Activated CD4-positive, alpha-beta T cell treated with anti-CD3 and anti-CD28 coated beads for 36 hours (primary cell): ENCODE results near the gene ITPA. TPM values are rescaled to one million over a fixed set of nuclear protein-coding genes. Genes with fewer than 3 reads are reported as not detected.

Experiments
- ATAC-seq: fragments of 200-7000 bp; cut with Tn5 transposase; one replicate; pipeline ENCODE4 v1.10.0; 2021; ENCODE audit warnings: mild to moderate bottlenecking, moderate library complexity
- CTCF ChIA-PET: fragments of 350-600 bp; sonication (Branson Sonifier 250); formaldehyde crosslinking; loops from one replicate; lab custom pipeline; 2021; ENCODE audit warnings: antibody characterized with exemption; lab: Charles Lee
- POLR2A ChIA-PET: fragments of 350-600 bp; sonication (Branson Sonifier 250); formaldehyde crosslinking; loops from one replicate; lab custom pipeline; 2021; ENCODE audit warnings: antibody characterized with exemption, inconsistent platforms; lab: Charles Lee
- DNase-seq: peaks from one replicate; pipeline ENCODE4 v3.0.0-alpha.2; 2020
- H3K27ac Mint-ChIP-seq: one replicate; pipeline ENCODE4 v1.8.0; 2021; ENCODE audit warnings: mixed read lengths
- H3K27me3 Mint-ChIP-seq: one replicate; pipeline ENCODE4 v1.8.0; 2021; ENCODE audit warnings: mixed read lengths
- H3K36me3 Mint-ChIP-seq: one replicate; pipeline ENCODE4 v1.8.0; 2021; ENCODE audit warnings: low read depth, mixed read lengths
- H3K4me1 Mint-ChIP-seq: one replicate; pipeline ENCODE4 v1.8.0; 2021; ENCODE audit warnings: mixed read lengths
- H3K4me3 Mint-ChIP-seq: one replicate; pipeline ENCODE4 v1.8.0; 2021; ENCODE audit warnings: mild to moderate bottlenecking, moderate library complexity, mixed read lengths
- H3K9me3 Mint-ChIP-seq: one replicate; pipeline ENCODE4 v1.8.0; 2021; ENCODE audit warnings: low read depth, mixed read lengths
- intact Hi-C, 2 experiments: fragments of 100-400 bp; cut with DNase I in 1 of 2; cut with micrococcal nuclease in 1 of 2; formaldehyde crosslinking; loops; one replicate each; pipeline versions ENCODE4 v1.14.2 to v1.15.1; 2022 to 2024; cut with DNase I, micrococcal nuclease
- total RNA-seq, 2 experiments: library from RNA; stranded (reverse); gene quantifications; one replicate each; pipeline ENCODE4 v1.2.3, GENCODE V29; 2021

The ITPA gene
- total RNA-seq, 2 experiments from 2014 or later, result 32.7 to 67.5 TPM

GRCh38 chr20:3166913-3167342, 42.4 kb upstream of the ITPA start:
- Mint-ChIP-seq H3K4me3 (no peak overlapping the region), H3K27me3 (peaks cover 13% of the 10 kb centered on the region), H3K27ac (no peak overlapping the region), H3K36me3 (no peaks in the 10 kb centered on the region), H3K9me3 (no peaks in the 10 kb centered on the region), H3K4me1 (peaks cover 2% of the 10 kb centered on the region)
- CTCF ChIA-PET, result interaction anchor here (0.7 kb wide), 1 partner anchor 22 kb away, joined by 3 read pairs; no protein-coding TSS in a partner anchor
- POLR2A ChIA-PET, result no interaction called here
- DNase-seq (no peak), ATAC-seq (no peak)
- intact Hi-C loops, result no loop called here

DNA sequence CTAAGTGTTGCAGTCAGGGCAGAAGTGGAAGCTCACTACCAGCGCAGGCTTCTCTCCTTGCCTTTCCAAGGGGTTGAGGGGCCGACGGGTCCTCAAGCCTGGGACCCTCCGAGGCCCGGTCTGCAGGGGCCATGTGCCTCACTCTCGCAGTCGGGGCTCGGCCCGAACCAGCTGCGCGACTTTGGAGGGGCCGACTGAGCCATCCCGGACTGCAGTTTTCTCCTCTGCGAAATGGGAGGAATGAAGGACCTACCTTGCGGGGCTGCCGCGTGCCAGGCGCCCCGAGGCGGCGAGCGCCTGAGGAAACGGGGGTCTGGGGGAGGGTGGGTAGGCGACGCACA, 41.6 kb upstream of the ITPA start:
- ChIA-PET CTCF (interaction anchor here (1.0 kb wide), 1 partner anchor 12 kb away, joined by 4 read pairs; no protein-coding TSS in a partner anchor), POLR2A (no interaction called here)
- H3K27me3 Mint-ChIP-seq, result peaks cover 17% of the 10 kb centered on the region
- H3K9me3 Mint-ChIP-seq, result no peaks in the 10 kb centered on the region
- H3K4me3 Mint-ChIP-seq, result no peak overlapping the region
- intact Hi-C loops, result no loop called here
- no peak for DNase-seq
- H3K27ac Mint-ChIP-seq, result no peak overlapping the region
- no peak for ATAC-seq
- H3K4me1 Mint-ChIP-seq, result peaks cover 8% of the 10 kb centered on the region
- no peaks in the 10 kb centered on the region for H3K36me3 Mint-ChIP-seq

DNA sequence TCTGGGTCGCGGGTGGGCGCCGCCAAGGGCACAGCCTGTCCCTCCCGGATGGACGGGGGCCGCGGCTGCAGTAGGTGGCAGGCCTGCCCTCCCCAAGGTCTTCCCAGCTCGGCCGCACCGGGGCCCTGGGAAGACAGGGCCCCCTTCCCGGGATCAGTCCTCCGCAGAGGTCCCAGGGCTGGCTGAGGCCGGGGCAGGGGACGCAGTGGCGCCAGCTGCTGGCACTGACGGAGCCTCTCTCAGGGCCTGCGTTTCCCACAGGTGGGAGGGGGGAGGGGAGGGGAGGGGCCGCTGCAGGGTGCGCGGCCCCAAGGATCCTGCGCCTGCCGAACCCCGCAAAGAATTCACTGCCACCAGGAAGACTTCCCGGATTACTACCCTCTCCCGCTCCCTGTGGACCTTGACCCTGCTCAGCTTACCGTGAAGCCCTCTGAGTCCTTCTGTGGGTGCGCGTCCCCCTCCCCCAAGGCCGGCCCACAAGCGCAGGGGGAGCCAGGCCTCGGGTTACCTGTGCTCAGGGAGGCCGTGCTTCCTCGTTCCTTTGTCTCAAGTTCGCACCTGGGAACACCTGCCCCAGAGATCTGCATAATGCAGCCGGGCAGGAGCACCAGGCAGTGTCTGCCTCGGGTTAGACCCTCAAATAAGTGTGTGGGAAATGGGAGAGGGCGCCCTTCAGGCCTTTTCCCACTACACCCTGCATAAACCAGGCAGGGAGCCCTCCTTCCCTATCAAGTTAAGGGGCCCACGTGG, 41.0 kb upstream of the ITPA start:
- intact Hi-C loops, result no loop called here
- Mint-ChIP-seq H3K4me3 (no peak overlapping the region), H3K9me3 (no peaks in the 10 kb centered on the region), H3K4me1 (peaks cover 9% of the 10 kb centered on the region), H3K36me3 (no peaks in the 10 kb centered on the region), H3K27ac (no peak overlapping the region), H3K27me3 (peaks cover 17% of the 10 kb centered on the region)
- ChIA-PET CTCF (interaction anchor here (1.0 kb wide), 1 partner anchor 12 kb away, joined by 4 read pairs; no protein-coding TSS in a partner anchor), POLR2A (no interaction called here)
- DNase-seq (peak; percentile 48), ATAC-seq (peak; percentile 34)

- no peak for ATAC-seq
- Mint-ChIP-seq H3K36me3 (no peaks in the 10 kb centered on the region), H3K4me1 (peaks cover 9% of the 10 kb centered on the region), H3K9me3 (no peaks in the 10 kb centered on the region), H3K27me3 (peaks cover 17% of the 10 kb centered on the region), H3K27ac (no peak overlapping the region), H3K4me3 (no peak overlapping the region)
- ChIA-PET CTCF (no interaction called here), POLR2A (no interaction called here)
- DNase-seq, result no peak
- intact Hi-C loops, result no loop called here
Observed at GRCh38 chr20:3168829-3169590, 40.3 kb upstream of the ITPA start.

- H3K4me1 Mint-ChIP-seq, result peaks cover 12% of the 10 kb centered on the region
- DNase-seq (no peak), ATAC-seq (no peak)
- H3K27me3 Mint-ChIP-seq, result peaks cover 28% of the 10 kb centered on the region
- H3K36me3 Mint-ChIP-seq, result no peaks in the 10 kb centered on the region
- POLR2A ChIA-PET, result interaction anchor here (0.6 to 1.3 kb wide), 4 partner anchors 10 to 120 kb away, joined by 3 to 8 read pairs (median 4); no protein-coding TSS in a partner anchor
- CTCF ChIA-PET, result interaction anchor here (0.6 to 1.8 kb wide), 4 partner anchors 9 to 118 kb away, joined by 3 to 6 read pairs (median 3); no protein-coding TSS in a partner anchor
- H3K27ac Mint-ChIP-seq, result no peak overlapping the region
- intact Hi-C loops, result no loop called here
- H3K9me3 Mint-ChIP-seq, result no peaks in the 10 kb centered on the region
- H3K4me3 Mint-ChIP-seq, result no peak overlapping the region
Observed at GRCh38 chr20:3171391-3172125, 37.7 kb upstream of the ITPA start.

DNA sequence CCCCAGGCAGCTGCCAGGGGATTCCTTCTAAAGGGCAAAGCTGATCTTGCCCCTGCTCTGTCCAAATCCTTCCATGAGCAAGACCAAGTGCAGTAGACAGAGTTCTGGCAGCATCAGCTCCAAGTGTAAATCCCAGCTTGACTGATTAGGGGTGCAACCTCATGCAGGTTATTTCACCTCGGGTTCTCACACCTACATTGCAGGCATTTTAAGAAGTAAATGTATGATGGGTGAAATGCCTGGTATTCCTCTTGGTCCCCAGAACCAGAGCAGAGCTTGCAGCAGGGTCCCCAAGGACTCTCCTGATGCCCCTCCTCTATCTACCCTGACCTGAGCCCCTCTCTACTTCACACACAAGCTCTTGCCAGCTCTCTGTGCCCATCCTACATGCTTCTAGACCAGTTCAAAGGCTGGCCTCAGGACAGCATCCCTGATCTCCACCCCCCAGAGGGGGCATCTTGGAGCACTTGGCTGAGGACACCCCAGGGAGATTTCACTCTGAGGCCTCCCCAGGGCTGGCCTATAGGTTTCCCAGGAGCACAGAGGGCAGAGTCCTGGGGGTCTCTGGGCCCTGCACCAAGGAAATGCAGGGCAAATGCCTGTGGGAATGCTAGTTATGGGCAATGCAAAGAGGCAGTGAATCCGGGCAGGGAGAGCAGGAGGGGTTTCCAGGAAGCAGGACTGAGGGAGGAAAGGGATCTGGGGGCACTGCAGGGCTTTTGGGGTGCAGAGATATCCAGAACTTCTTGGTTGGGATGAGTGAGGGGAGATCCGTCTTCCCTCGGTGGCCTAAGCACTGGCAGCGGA, 37.0 kb upstream of the ITPA start:
- DNase-seq (no peak), ATAC-seq (no peak)
- POLR2A ChIA-PET, result interaction anchor here (0.5 to 1.3 kb wide), 3 partner anchors 10 to 23 kb away, joined by 3 read pairs; no protein-coding TSS in a partner anchor
- intact Hi-C loops, result no loop called here
- no peaks in the 10 kb centered on the region for H3K36me3 Mint-ChIP-seq
- CTCF ChIA-PET, result interaction anchor here (0.8 to 1.8 kb wide), 3 partner anchors 10 to 118 kb away, joined by 3 to 6 read pairs (median 3); no protein-coding TSS in a partner anchor
- peaks cover 27% of the 10 kb centered on the region for H3K27me3 Mint-ChIP-seq
- H3K4me3 Mint-ChIP-seq, result peak overlapping the region; percentile 66
- peaks cover 12% of the 10 kb centered on the region for H3K4me1 Mint-ChIP-seq
- H3K9me3 Mint-ChIP-seq, result no peaks in the 10 kb centered on the region
- H3K27ac Mint-ChIP-seq, result no peak overlapping the region

- CTCF ChIA-PET, result interaction anchor here (1.8 kb wide), 1 partner anchor 11 kb away, joined by 6 read pairs; no protein-coding TSS in a partner anchor
- H3K36me3 Mint-ChIP-seq, result no peaks in the 10 kb centered on the region
- peak within 1 kb of the TSS; percentile 77 for H3K4me3 Mint-ChIP-seq
- H3K27ac Mint-ChIP-seq, result peak within 1 kb of the TSS; percentile 55
- intact Hi-C loops, result loop anchor here (1.0 kb wide), 6 partner anchors 14 to 521 kb away; partner anchors contain the start of genes DDRGK1 (in 1 of the 2), FASTKD5 (in 1 of the 2), ITPA (in 1 of the 2) and NOP56 (in 1 of the 2)
- H3K27me3 Mint-ChIP-seq, result peaks cover 25% of the 10 kb centered on the region
- ATAC-seq, result peak; percentile 93
- peak; percentile 86 for DNase-seq
- POLR2A ChIA-PET, result interaction anchor here (0.5 to 1.3 kb wide), 2 partner anchors 16 to 24 kb away, joined by 3 read pairs; no protein-coding TSS in a partner anchor
- H3K4me1 Mint-ChIP-seq, result peaks cover 10% of the 10 kb centered on the region
- H3K9me3 Mint-ChIP-seq, result no peaks in the 10 kb centered on the region
Observed at GRCh38 chr20:3172933-3173609, 36.2 kb upstream of the ITPA start, which contains the start of gene LZTS3. LZTS3 (minus strand) TSS chr20:3173549; CDS start chr20:3167163, 6,386 bp downstream.

- intact Hi-C loops, result loop anchor here (1.0 to 2.0 kb wide), 7 partner anchors 15 to 522 kb away; partner anchors contain the start of genes DDRGK1 (in 1 of the 2), FASTKD5 (in 1 of the 2), ITPA (in 1 of the 2) and NOP56 (in 1 of the 2)
- Mint-ChIP-seq H3K4me3 (peak overlapping the region; percentile 77), H3K4me1 (peaks cover 10% of the 10 kb centered on the region), H3K27ac (peak overlapping the region; percentile 55), H3K27me3 (peaks cover 19% of the 10 kb centered on the region), H3K36me3 (no peaks in the 10 kb centered on the region), H3K9me3 (no peaks in the 10 kb centered on the region)
- ChIA-PET POLR2A (no interaction called here), CTCF (no interaction called here)
- DNase-seq (peak; percentile 94), ATAC-seq (peak; percentile 40)
Observed at GRCh38 chr20:3173610-3174441, 35.5 kb upstream of the ITPA start.
